Motor neuron (in vitro differentiated cells): ENCODE results near the gene KCTD8. TPM values are rescaled to one million over a fixed set of nuclear protein-coding genes. Genes with fewer than 3 reads are reported as not detected.

ENCODE experiments used
- ATAC-seq, 8 experiments: fragments of 200-7000 bp; cut with Tn5 transposase; replicated peaks in 6 of 8; 2 replicates each; pipeline ENCODE4 v1.8.0; 2021; ENCODE audit warnings: mild to moderate bottlenecking in 8 of 8, moderate library complexity in 8 of 8
- H3K27ac ChIP-seq, 2 donors: fragments of 250-450 bp; sonication (Bioruptor Pico); 2 replicates each; pipeline ENCODE4 v1.9.0; 2021; ENCODE audit warnings: antibody characterized with exemption in 2 of 2, mild to moderate bottlenecking in 2 of 2, moderate library complexity in 1 of 2
- H3K4me1 ChIP-seq, 2 donors: fragments of 250-450 bp; sonication (Bioruptor Pico); replicated peaks in 1 of 2; 2 replicates each; pipeline ENCODE4 v1.6.1; 2021; ENCODE audit warnings: antibody characterized with exemption in 2 of 2, mild to moderate bottlenecking in 2 of 2, moderate library complexity in 1 of 2
- H3K4me3 ChIP-seq, 5 donors: fragments of 250-450 bp; sonication (Bioruptor Pico); 2 replicates each; pipeline ENCODE4 v1.9.0; 2021; ENCODE audit warnings: antibody characterized with exemption in 5 of 5, mild to moderate bottlenecking in 5 of 5, moderate library complexity in 4 of 5
- WGBS, 10 experiments: fragments of 450-650 bp; shearing (Covaris generic); methylation state at CpG; one replicate each; pipeline ENCODE4 v1.0.0; 2022; 5-methylcytosine and 5-hydroxymethylcytosine counted together
- in situ Hi-C, 9 experiments: fragments of 400-800 bp; cut with MboI; loops; one replicate each; pipeline ENCODE4 v1.15.0; 2021; ENCODE audit warnings: low sequenced_read_pairs in 9 of 9, low pct_unique_long_range_greater_than_20kb in 2 of 9; ENCODE audit not compliant: unreplicated experiment in 9 of 9
- total RNA-seq, 8 experiments: library from RNA; unstranded; fragments of 300-600 nt; gene quantifications; 2 replicates each; pipeline versions ENCODE4 v1.2.3 to v1.2.4, GENCODE V29; 2022

KCTD8 gene
- total RNA-seq, 8 experiments from 2014 or later: 1.2 to 2.7 (median 2.4) TPM; not detected in 3

DNA sequence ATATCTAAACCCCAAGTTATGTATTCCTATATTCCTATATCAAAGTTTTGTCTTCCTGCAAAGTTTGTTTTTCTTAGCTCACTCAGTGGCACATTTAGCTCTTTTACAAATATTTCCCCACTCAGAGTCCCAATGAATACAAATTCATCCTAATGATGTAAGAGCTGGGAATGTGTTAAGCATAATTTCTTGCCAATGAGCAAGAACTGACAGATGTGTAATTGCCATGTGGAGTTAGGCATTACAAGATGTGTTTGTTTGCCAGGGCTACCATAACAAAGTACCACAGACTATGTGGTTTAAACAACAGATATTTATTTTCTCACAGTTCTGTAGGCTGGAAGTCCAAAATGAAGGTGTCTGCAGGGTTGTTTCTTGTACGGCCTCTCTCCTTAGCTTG lies 302.1 kb downstream of the KCTD8 start:
- ATAC-seq: no peak
- Histone ChIP-seq H3K4me1 (peaks cover 0 to 4% of the 10 kb centered on the region in 2 donors), H3K4me3 (no peak overlapping the region), H3K27ac (no peak overlapping the region)
- in situ Hi-C loops: no loop called here
- 0 to 100% (median 100%) methylated on average over 1 of the region's 1 CpG; no CpG with 5 or more reads in 5 of the 10 experiments for WGBS, 10 experiments

DNA sequence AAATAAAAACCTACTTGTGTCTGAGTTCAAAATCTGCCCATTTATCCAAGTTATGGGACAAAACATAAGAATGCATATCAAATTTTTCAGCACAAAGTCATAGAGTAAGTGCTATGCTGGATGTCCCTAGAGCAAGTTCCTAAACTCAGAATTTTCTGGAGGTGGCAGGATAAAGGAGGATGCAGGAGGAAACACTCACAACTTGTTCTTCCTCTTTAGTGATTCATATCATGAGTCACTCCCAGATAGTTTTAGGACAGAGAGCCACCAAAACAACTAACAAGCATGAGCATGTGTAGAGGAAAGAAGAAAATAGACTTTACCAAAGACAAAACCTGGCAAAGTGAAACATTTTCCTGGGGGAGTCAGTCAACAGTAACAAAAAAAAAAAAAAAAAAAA lies 302.7 kb downstream of the KCTD8 start:
- in situ Hi-C loops: no loop called here
- no peak for ATAC-seq
- no peak overlapping the region for H3K4me3 ChIP-seq
- peaks cover 0 to 4% of the 10 kb centered on the region in 2 donors for H3K4me1 ChIP-seq
- H3K27ac ChIP-seq: no peak overlapping the region

DNA sequence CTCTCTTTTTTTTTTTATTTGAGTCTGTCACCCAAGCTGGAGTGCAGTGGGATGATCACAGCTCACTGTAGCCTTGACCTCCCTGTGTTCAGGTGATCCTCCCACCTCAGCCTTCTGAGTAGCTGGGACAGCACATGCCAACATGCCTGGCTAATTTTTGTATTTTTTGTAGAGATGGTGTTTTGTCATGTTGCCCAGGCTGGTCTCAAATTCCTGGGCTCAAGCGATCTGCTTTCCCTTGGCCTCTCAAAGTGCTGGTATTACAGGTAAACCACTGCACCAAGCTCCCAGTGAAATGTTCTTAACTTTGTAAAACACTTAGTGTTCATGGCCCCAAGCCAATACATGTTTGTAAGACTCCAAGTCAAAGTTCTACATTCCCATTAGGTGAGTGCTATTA lies 316.1 kb downstream of the KCTD8 start:
- in situ Hi-C loops: no loop called here
- Histone ChIP-seq H3K27ac (no peak overlapping the region), H3K4me3 (no peak overlapping the region), H3K4me1 (no peaks in the 10 kb centered on the region)
- WGBS, 10 experiments: 13 to 100% (median 59%) methylated on average over 1 of the region's 1 CpG; no CpG with 5 or more reads in 4 of the 10 experiments
- no peak for ATAC-seq

Other genes starting within 250 kb of the KCTD8 start
- gene YIPF7, start 202.8 kb upstream of the KCTD8 start, total RNA-seq: under 1 TPM in 4 of 8 experiments, not detected in 4; 0.18 to 0.71 (median 0.39) TPM
- gene GUF1, start 229.6 kb upstream of the KCTD8 start, total RNA-seq: 10 to 100 TPM; 17.9 to 37.7 (median 25.1) TPM